PC-3 (cell line): ENCODE results near the gene RDH12.

Experiments used
- EZH2 ChIP-seq: fragments of 300-600 bp; sonication (generic); IDR thresholded peaks from one replicate; pipeline ENCODE4 v1.6.1; 2017; ENCODE audit warnings: antibody characterized with exemption, mild to moderate bottlenecking, low read length; ENCODE audit not compliant: unreplicated experiment
- EZH2phosphoT487 ChIP-seq: fragments of 300-600 bp; sonication (generic); IDR thresholded peaks from 2 replicates; pipeline ENCODE4 v1.6.1; 2018; ENCODE audit warnings: mild to moderate bottlenecking, antibody characterized with exemption, low read length, borderline replicate concordance
- TF ChIP-seq, protein P1 (sequence below): fragments of 300-600 bp; sonication (generic); conservative IDR thresholded peaks from 2 replicates; pipeline ENCODE4 v1.5.1; 2017; ENCODE audit warnings: antibody characterized with exemption, low read depth, mild to moderate bottlenecking, low read length

GRCh38 chr14:67719866-67720265, 18.2 kb downstream of the RDH12 start:
- TF ChIP-seq EZH2, result no peak
- TF ChIP-seq, protein P1, sequence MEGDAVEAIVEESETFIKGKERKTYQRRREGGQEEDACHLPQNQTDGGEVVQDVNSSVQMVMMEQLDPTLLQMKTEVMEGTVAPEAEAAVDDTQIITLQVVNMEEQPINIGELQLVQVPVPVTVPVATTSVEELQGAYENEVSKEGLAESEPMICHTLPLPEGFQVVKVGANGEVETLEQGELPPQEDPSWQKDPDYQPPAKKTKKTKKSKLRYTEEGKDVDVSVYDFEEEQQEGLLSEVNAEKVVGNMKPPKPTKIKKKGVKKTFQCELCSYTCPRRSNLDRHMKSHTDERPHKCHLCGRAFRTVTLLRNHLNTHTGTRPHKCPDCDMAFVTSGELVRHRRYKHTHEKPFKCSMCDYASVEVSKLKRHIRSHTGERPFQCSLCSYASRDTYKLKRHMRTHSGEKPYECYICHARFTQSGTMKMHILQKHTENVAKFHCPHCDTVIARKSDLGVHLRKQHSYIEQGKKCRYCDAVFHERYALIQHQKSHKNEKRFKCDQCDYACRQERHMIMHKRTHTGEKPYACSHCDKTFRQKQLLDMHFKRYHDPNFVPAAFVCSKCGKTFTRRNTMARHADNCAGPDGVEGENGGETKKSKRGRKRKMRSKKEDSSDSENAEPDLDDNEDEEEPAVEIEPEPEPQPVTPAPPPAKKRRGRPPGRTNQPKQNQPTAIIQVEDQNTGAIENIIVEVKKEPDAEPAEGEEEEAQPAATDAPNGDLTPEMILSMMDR, result no peak
- no peak for TF ChIP-seq EZH2phosphoT487
